ENCODE measurements around the gene C3AR1. TPM values are rescaled to one million over a fixed set of nuclear protein-coding genes. Genes with fewer than 3 reads are reported as not detected.
"Not testable (repeated sequence)": the region's sequence is repeated elsewhere in the genome, so short reads cannot be mapped to it uniquely, and the experiment has no call there.

Gene C3AR1
- total RNA-seq, 1 donor from 2014 or later: 2.0 TPM

DNA sequence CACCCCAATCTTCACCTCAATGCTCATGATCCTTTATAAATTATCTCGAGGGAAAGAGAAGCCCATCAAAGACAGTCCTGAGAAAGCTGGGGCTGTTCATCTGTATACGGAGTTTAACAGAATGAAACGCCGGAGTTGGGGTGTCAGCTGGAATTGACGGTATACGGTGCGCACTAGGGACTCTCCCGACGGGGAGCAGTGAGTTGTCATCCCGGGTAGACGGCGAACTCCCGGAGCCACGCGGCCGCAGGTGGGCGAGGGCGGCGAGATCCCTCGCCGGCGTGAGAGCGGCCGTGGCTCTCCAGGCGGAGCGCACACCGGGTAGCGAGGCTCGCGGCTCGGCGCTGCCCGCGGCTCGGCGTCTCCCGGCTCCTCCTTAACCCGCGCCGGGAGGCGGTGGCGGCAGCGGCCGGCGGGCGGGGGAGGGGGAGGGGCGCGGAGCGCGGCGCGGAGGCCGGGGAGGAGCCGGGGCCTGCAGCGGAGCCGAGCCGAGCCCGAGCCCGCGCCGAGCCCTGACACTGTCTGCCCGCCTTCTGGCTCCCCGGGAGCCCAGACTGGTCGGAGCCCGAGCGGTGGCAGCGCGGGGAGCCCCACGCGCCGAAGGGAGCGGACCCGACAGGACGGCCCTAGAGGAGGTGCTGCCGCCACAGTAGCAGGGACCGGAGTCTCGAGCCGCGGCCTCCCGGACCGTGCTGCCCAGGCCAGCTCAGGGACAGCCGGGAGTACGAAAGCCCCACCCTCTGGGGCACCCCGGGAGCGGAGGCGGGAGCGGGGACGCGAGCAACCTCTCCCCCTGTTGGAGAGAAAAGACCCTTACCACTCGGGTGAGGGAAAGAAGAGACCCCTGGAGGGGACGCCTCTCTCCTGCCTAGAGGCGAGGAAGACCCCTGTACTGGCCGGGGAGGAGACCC is 33.7 kb downstream of the C3AR1 start, which contains the start of gene FOXJ2:
FOXJ2 (plus strand) TSS at position 475 of the 911 bp plus-strand sequence. CDS start 7,117 bp downstream, outside the sequence.
- peak in 1 of 2 donors; percentile 89 for DNase-seq (ENCODE audit: low spot score in 2 of 2)
- TF ChIP-seq, protein P1, sequence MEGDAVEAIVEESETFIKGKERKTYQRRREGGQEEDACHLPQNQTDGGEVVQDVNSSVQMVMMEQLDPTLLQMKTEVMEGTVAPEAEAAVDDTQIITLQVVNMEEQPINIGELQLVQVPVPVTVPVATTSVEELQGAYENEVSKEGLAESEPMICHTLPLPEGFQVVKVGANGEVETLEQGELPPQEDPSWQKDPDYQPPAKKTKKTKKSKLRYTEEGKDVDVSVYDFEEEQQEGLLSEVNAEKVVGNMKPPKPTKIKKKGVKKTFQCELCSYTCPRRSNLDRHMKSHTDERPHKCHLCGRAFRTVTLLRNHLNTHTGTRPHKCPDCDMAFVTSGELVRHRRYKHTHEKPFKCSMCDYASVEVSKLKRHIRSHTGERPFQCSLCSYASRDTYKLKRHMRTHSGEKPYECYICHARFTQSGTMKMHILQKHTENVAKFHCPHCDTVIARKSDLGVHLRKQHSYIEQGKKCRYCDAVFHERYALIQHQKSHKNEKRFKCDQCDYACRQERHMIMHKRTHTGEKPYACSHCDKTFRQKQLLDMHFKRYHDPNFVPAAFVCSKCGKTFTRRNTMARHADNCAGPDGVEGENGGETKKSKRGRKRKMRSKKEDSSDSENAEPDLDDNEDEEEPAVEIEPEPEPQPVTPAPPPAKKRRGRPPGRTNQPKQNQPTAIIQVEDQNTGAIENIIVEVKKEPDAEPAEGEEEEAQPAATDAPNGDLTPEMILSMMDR (IDR thresholded peaks at IDR 0.05): no peak
- Histone ChIP-seq H3K4me3 (peak within 1 kb of the TSS; percentile 81 to 83), H3K36me3 (no peaks in the 10 kb centered on the region), H3K27ac (peak within 1 kb of the TSS; percentile 97 to 99), H3K4me1 (peaks cover 14 to 21% of the 10 kb centered on the region in 2 donors), H3K9me3 (no peaks in the 10 kb centered on the region), H3K27me3 (no peaks in the 10 kb centered on the region)
- intact Hi-C loops (cut with DNase I): loop anchor here (2.0 to 10.0 kb wide), 3 partner anchors 48 to 1082 kb away; partner anchors contain the start of gene A2M

DNA sequence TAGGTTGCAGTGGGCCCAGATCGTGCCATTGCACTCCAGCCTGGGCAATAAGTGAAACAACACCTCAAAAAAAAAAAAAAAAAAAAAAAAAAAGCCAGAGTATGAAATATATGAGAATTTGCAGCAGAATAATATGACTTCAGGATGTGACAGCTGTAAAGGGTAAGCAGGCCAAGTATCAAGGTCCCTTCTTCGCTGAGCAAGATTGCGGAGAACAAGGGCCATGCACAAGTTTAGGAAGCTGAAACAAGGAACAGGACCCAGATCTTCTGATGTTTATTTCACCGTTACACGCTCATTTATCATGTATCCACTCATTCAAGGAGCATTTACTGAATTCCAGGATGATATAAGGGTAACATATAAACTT is 34.3 kb downstream of the C3AR1 start:
- Histone ChIP-seq H3K27ac (peak overlapping the region; percentile 97 to 99), H3K4me3 (peak overlapping the region; percentile 81 to 83), H3K27me3 (no peaks in the 10 kb centered on the region), H3K36me3 (no peaks in the 10 kb centered on the region), H3K9me3 (no peaks in the 10 kb centered on the region), H3K4me1 (peaks cover 11 to 15% of the 10 kb centered on the region in 2 donors)
- intact Hi-C loops (cut with DNase I): loop anchor here (2.0 to 10.0 kb wide), 3 partner anchors 49 to 1083 kb away; partner anchors contain the start of gene A2M
- no peak for DNase-seq (ENCODE audit: low spot score in 2 of 2)
- TF ChIP-seq, protein P1 (IDR thresholded peaks at IDR 0.05): no peak

DNA sequence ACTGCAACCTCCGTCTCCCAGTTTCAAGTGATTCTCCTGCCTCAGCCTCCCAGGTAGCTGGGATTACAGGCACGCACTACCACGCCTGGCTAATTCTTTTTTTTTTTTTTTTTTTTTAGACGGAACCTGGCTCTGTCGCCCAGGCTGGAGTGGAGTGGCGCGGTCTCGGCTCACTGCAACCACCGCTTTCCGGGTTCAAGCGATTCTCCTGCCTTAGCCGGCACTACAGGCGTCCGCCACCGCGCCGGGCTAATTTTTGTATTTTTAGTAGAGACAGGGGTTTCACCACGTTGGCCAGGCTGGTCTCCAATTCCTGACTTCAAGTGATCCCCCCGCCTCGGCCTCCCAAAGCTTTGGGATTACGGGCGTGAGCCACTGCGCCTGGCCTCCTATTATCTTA is 35.1 kb downstream of the C3AR1 start:
- not testable (repeated sequence) for H3K4me3 ChIP-seq; DNase-seq (ENCODE audit: low spot score in 2 of 2); H3K27me3 ChIP-seq; H3K36me3 ChIP-seq; H3K9me3 ChIP-seq; H3K27ac ChIP-seq
- intact Hi-C loops (cut with DNase I): loop anchor here (10.0 kb wide), 2 partner anchors 924 to 1084 kb away; partner anchors contain the start of gene A2M
- peaks cover 6 to 11% of the 10 kb centered on the region in 2 donors for H3K4me1 ChIP-seq

DNA sequence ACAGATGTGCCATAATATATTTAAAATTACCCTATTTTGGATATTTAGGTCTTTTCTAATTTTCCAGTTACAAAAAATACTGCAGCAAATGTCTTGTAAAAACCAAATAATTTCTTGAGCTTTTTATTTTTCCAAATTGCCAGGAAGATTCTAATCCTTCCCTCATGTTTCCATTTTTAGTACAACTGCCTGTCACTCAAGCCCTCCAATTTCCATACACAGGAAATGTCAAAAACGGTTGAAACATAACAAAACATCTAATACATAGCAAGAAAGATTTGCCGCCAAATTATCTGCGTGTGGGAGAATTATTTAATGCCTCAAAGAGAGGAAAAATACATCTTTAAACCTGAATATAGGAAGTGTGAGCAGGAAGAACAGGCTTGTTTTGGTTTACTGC is 36.0 kb downstream of the C3AR1 start:
- TF ChIP-seq, protein P1 (IDR thresholded peaks at IDR 0.05): no peak
- intact Hi-C loops (cut with DNase I): loop anchor here (10.0 kb wide), 2 partner anchors 925 to 1085 kb away; partner anchors contain the start of gene A2M

DNA sequence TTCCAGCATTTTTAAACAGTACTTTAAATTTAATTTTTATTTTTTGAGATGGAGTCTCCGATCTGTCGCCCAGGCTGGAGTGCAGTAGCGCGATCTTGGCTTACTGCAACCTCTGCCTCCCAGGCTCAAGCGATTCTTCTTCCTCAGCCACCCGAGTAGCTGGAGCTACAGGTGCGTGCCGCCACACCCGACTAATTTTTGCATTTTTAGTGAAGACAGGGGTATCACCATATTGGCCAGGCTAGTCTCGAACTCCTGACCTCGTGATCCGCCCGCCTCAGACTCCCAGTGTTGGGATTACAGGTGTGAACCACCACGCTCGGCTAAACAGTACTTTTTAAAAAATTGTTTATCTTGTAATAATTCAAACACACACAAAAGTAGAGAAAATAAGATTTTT is 37.9 kb downstream of the C3AR1 start:
- TF ChIP-seq, protein P1 (IDR thresholded peaks at IDR 0.05): no peak
- Histone ChIP-seq H3K27ac (no peak overlapping the region), H3K4me3 (no peak overlapping the region), H3K36me3 (no peaks in the 10 kb centered on the region), H3K9me3 (no peaks in the 10 kb centered on the region), H3K27me3 (no peaks in the 10 kb centered on the region), H3K4me1 (peaks cover 0 to 4% of the 10 kb centered on the region in 2 donors)
- peak in 1 of 2 donors; percentile 55 for DNase-seq (ENCODE audit: low spot score in 2 of 2)
- intact Hi-C loops (cut with DNase I): loop anchor here (5.0 kb wide), 1 partner anchor 669 kb away; the partner anchor contains the start of gene RIMKLB

More for the DNA sequence above, 36.0 kb downstream of the C3AR1 start:
- DNase-seq (ENCODE audit: low spot score in 2 of 2): no peak
- Histone ChIP-seq H3K9me3 (no peaks in the 10 kb centered on the region), H3K27me3 (no peaks in the 10 kb centered on the region), H3K4me1 (peaks cover 2 to 6% of the 10 kb centered on the region in 2 donors), H3K4me3 (no peak overlapping the region), H3K27ac (no peak overlapping the region), H3K36me3 (no peaks in the 10 kb centered on the region)

DNA sequence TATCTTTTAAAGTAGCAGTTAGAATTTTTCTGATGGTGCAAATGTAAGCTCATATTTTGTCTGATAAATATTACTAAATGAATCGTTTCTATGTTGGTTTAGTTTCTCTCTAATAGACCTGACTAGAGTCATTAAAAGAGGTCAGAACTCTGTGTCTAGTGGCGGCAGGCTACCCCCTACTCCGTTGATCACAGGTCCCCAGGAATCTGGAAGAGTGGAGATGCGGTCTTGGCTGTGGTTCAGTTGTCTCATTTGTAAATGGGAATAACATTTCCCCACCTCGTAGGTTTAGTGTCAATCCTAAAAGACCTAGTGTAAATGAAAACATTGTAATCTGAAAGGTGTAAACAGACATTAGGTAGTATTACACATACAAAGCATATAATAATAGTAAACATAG is 38.3 kb downstream of the C3AR1 start:
- DNase-seq (ENCODE audit: low spot score in 2 of 2): peak in 1 of 2 donors; percentile 54
- Histone ChIP-seq H3K4me1 (peaks cover 0 to 4% of the 10 kb centered on the region in 2 donors), H3K9me3 (no peaks in the 10 kb centered on the region), H3K27ac (peak overlapping the region in 1 of 2 donors; percentile 100), H3K27me3 (no peaks in the 10 kb centered on the region), H3K4me3 (no peak overlapping the region), H3K36me3 (no peaks in the 10 kb centered on the region)
- intact Hi-C loops (cut with DNase I): loop anchor here (1.0 to 5.0 kb wide), 3 partner anchors 57 to 669 kb away; partner anchors contain the start of gene RIMKLB
- TF ChIP-seq, protein P1 (IDR thresholded peaks at IDR 0.05): no peak

All from ascending aorta (tissue), 2 donors.